Natural killer cell (primary cell): Measurements from ENCODE around the gene ZNF184. TPM values are rescaled to one million over a fixed set of nuclear protein-coding genes. Genes with fewer than 3 reads are reported as not detected.

Source experiments
- ATAC-seq, 3 donors: fragments of 150-1000 bp in 2 of 3; fragments of 200-7000 bp in 1 of 3; cut with Tn5 transposase; 1 replicate in 1 of 3; 2 replicates in 2 of 3; pipeline ENCODE4 v1.10.0; 2021; ENCODE audit warnings: mild to moderate bottlenecking in 2 of 3, moderate library complexity in 2 of 3
- DNase-seq, 2 donors: peaks; one replicate each; pipeline versions ENCODE4 v3.0.0 to v3.0.0-alpha.2; 2013 to 2021; ENCODE audit warnings: mixed read lengths in 1 of 2
- H3K27ac ChIP-seq: one replicate; pipeline ENCODE4 v1.5.1; 2013; ENCODE audit warnings: mild to moderate bottlenecking, low read length
- H3K27me3 ChIP-seq: one replicate; pipeline ENCODE4 v1.6.1; 2013; ENCODE audit warnings: low read length; ENCODE audit not compliant: control insufficient read depth, insufficient read depth
- H3K36me3 ChIP-seq: one replicate; pipeline ENCODE4 v1.6.1; 2013; ENCODE audit warnings: low read length; ENCODE audit not compliant: control insufficient read depth, insufficient read depth
- H3K4me1 ChIP-seq: one replicate; pipeline ENCODE4 v1.6.1; 2013; ENCODE audit warnings: low read length; ENCODE audit not compliant: control insufficient read depth, insufficient read depth
- H3K4me3 ChIP-seq: one replicate; pipeline ENCODE4 v1.5.1; 2013; ENCODE audit warnings: low read length
- H3K9me3 ChIP-seq: one replicate; pipeline ENCODE4 v1.6.1; 2013; ENCODE audit warnings: low read length; ENCODE audit not compliant: control insufficient read depth, insufficient read depth
- H3K27ac Mint-ChIP-seq, 2 donors: one replicate each; pipeline ENCODE4 v1.8.0; 2022; ENCODE audit warnings: mild to moderate bottlenecking in 2 of 2, mixed read lengths in 2 of 2, moderate library complexity in 1 of 2
- H3K27me3 Mint-ChIP-seq, 2 donors: one replicate each; pipeline ENCODE4 v1.8.0; 2022; ENCODE audit warnings: low read depth in 2 of 2, mixed read lengths in 2 of 2
- H3K36me3 Mint-ChIP-seq: one replicate; pipeline ENCODE4 v1.8.0; 2022; ENCODE audit warnings: mixed read lengths
- H3K4me1 Mint-ChIP-seq, 2 donors: one replicate each; pipeline ENCODE4 v1.8.0; 2022; ENCODE audit warnings: mixed read lengths in 2 of 2
- H3K4me3 Mint-ChIP-seq: one replicate; pipeline ENCODE4 v1.8.0; 2022; ENCODE audit warnings: mild to moderate bottlenecking, moderate library complexity, mixed read lengths
- H3K9me3 Mint-ChIP-seq, 2 donors: one replicate each; pipeline ENCODE4 v1.8.0; 2022; ENCODE audit warnings: mixed read lengths in 2 of 2
- WGBS: methylation state at CpG from one replicate; pipeline ENCODE4 v1.1.7; 2013; ENCODE audit warnings: missing lambda C conversion rate; ENCODE audit not compliant: insufficient coverage; 5-methylcytosine and 5-hydroxymethylcytosine counted together
- intact Hi-C: fragments of 100-400 bp; cut with micrococcal nuclease; formaldehyde crosslinking; loops from one replicate; pipeline ENCODE4 v1.14.2; 2022
- total RNA-seq, 4 donors: library from RNA; stranded (reverse); fragments of 120-200 nt in 1 of 4; gene quantifications; one replicate each; pipeline versions ENCODE4 v1.2.3 to v1.2.4, GENCODE V29; 2013 to 2022
- TF ChIP-seq, protein P1 (sequence below): fragments of 200-600 bp; IDR thresholded peaks from one replicate; pipeline ENCODE4 v1.8.0; 2022; ENCODE audit warnings: antibody characterized with exemption

ZNF184 gene
- total RNA-seq, 3 donors from 2014 or later (not counting 1 experiment from before 2014, with no cell fraction given), result 12.8 to 21.7 (median 16.2) TPM

DNA sequence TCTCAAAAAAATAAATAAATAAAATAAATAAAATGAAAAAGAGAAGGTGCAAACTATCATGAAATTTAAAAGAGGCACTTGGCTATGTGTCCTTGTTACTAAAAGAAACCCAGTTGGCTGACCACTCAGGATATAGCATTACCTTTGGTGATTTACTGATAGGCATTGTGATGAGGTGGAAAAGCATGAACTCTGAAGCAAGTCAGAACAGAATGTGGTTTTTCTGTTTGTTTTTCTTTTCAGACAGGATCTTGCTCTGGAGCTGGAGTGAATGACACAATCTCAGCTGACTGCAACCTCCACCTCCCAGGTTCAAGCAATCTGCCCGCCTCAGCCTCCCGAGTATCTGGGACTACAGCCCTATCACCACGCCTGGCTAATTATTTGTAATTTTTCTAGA, 31.9 kb downstream of the ZNF184 start:
- no peak overlapping the region for H3K27ac ChIP-seq
- H3K4me3 ChIP-seq, result no peak overlapping the region
- H3K4me1 Mint-ChIP-seq, result no peaks in the 10 kb centered on the region
- no peaks in the 10 kb centered on the region for H3K4me1 ChIP-seq
- no peak for DNase-seq
- 100% methylated on average over 3 of the region's 3 CpGs for WGBS
- peaks cover 10 to 12% of the 10 kb centered on the region in 2 donors for H3K9me3 Mint-ChIP-seq
- H3K36me3 Mint-ChIP-seq, result peaks cover 16% of the 10 kb centered on the region
- intact Hi-C loops, result no loop called here
- H3K4me3 Mint-ChIP-seq, result no peak overlapping the region
- H3K27ac Mint-ChIP-seq, result no peak overlapping the region
- no peaks in the 10 kb centered on the region for H3K36me3 ChIP-seq
- H3K27me3 ChIP-seq, result no peaks in the 10 kb centered on the region
- TF ChIP-seq, protein P1, sequence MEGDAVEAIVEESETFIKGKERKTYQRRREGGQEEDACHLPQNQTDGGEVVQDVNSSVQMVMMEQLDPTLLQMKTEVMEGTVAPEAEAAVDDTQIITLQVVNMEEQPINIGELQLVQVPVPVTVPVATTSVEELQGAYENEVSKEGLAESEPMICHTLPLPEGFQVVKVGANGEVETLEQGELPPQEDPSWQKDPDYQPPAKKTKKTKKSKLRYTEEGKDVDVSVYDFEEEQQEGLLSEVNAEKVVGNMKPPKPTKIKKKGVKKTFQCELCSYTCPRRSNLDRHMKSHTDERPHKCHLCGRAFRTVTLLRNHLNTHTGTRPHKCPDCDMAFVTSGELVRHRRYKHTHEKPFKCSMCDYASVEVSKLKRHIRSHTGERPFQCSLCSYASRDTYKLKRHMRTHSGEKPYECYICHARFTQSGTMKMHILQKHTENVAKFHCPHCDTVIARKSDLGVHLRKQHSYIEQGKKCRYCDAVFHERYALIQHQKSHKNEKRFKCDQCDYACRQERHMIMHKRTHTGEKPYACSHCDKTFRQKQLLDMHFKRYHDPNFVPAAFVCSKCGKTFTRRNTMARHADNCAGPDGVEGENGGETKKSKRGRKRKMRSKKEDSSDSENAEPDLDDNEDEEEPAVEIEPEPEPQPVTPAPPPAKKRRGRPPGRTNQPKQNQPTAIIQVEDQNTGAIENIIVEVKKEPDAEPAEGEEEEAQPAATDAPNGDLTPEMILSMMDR, result no peak
- peaks cover 16% of the 10 kb centered on the region for H3K9me3 ChIP-seq
- no peak for ATAC-seq
- peaks cover 0 to 1% of the 10 kb centered on the region in 2 donors for H3K27me3 Mint-ChIP-seq

DNA sequence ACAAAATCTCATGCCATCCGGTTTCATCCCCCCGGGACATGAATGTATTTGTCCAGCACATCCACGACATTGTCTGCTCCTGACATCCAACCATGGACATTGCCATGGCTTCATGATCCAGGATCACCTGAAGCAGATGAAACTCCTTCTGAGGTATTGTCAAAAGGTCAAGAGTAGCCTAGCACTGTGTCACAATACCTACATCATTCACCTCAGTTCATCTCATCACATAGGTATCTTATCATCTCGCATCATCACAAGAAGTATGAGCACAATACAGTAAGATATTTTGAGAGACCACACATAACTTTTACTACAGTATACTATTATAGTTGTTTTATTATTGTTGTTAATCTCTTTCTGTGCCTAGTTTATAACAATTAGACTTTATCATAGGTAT, 33.5 kb downstream of the ZNF184 start:
- H3K27ac Mint-ChIP-seq, result no peak overlapping the region
- Histone ChIP-seq H3K36me3 (no peaks in the 10 kb centered on the region), H3K9me3 (peaks cover 14% of the 10 kb centered on the region), H3K27me3 (no peaks in the 10 kb centered on the region), H3K27ac (no peak overlapping the region), H3K4me1 (no peaks in the 10 kb centered on the region), H3K4me3 (no peak overlapping the region)
- intact Hi-C loops, result no loop called here
- TF ChIP-seq, protein P1, result no peak
- no peak for DNase-seq
- 98% methylated on average over 3 of the region's 4 CpGs for WGBS
- H3K4me1 Mint-ChIP-seq, result no peaks in the 10 kb centered on the region
- no peak overlapping the region for H3K4me3 Mint-ChIP-seq
- peaks cover 0 to 8% of the 10 kb centered on the region in 2 donors for H3K27me3 Mint-ChIP-seq
- peaks cover 13 to 20% of the 10 kb centered on the region in 2 donors for H3K9me3 Mint-ChIP-seq
- ATAC-seq, result no peak
- H3K36me3 Mint-ChIP-seq, result peaks cover 24% of the 10 kb centered on the region

- H3K9me3 ChIP-seq, result peaks cover 3% of the 10 kb centered on the region
- H3K36me3 ChIP-seq, result no peaks in the 10 kb centered on the region
- DNase-seq, result no peak
- H3K4me3 ChIP-seq, result no peak overlapping the region
- peaks cover 29% of the 10 kb centered on the region for H3K36me3 Mint-ChIP-seq
- H3K4me1 Mint-ChIP-seq, result no peaks in the 10 kb centered on the region
- peaks cover 6 to 10% of the 10 kb centered on the region in 2 donors for H3K27me3 Mint-ChIP-seq
- no peaks in the 10 kb centered on the region for H3K27me3 ChIP-seq
- no peak overlapping the region for H3K27ac ChIP-seq
- intact Hi-C loops, result no loop called here
- 100% methylated on average over 1 of the region's 1 CpG for WGBS
- H3K4me1 ChIP-seq, result no peaks in the 10 kb centered on the region
- no peak for ATAC-seq
- TF ChIP-seq, protein P1, result no peak
- H3K27ac Mint-ChIP-seq, result no peak overlapping the region
- H3K9me3 Mint-ChIP-seq, result peaks cover 19 to 23% of the 10 kb centered on the region in 2 donors
- H3K4me3 Mint-ChIP-seq, result no peak overlapping the region
These were observed 39.2 kb downstream of the ZNF184 start for GRCh38 chr6:27433714-27434113.

DNA sequence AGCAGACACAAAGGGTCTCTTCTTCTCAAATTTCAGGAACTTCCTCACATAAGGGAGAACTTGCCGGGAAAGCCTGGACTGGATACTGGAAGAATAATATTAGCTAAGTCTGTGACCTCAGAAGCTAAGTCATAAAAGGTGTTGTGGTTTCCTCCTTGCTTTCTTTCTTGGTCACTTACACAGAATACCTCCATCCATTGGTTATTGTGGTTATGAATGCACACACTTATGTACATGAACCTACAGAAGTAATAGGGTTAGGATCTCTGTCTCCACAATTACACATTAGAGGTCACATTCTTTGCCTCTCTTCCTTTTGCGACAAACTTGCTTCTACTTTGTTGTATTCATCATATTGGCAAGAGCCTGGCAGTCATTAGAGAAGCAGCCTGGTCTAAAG, 43.9 kb downstream of the ZNF184 start:
- Histone ChIP-seq H3K27ac (no peak overlapping the region), H3K36me3 (no peaks in the 10 kb centered on the region), H3K27me3 (no peaks in the 10 kb centered on the region), H3K9me3 (peaks cover 3% of the 10 kb centered on the region), H3K4me1 (no peaks in the 10 kb centered on the region), H3K4me3 (no peak overlapping the region)
- TF ChIP-seq, protein P1, result no peak
- H3K27ac Mint-ChIP-seq, result no peak overlapping the region
- DNase-seq, result no peak
- WGBS, result 90% methylated on average over 1 of the region's 2 CpGs
- H3K27me3 Mint-ChIP-seq, result peaks cover 3 to 6% of the 10 kb centered on the region in 2 donors
- intact Hi-C loops, result no loop called here
- ATAC-seq, result no peak
- H3K4me1 Mint-ChIP-seq, result no peaks in the 10 kb centered on the region
- H3K36me3 Mint-ChIP-seq, result peaks cover 8% of the 10 kb centered on the region
- H3K4me3 Mint-ChIP-seq, result no peak overlapping the region
- H3K9me3 Mint-ChIP-seq, result peaks cover 7 to 9% of the 10 kb centered on the region in 2 donors
